ENCODE results near the gene RXFP4.

RXFP4 gene

GRCh38 chr1:155989242-155990004, 48.0 kb downstream of the RXFP4 start:
- peak overlapping the region; percentile 61 for H3K4me3 ChIP-seq (ENCODE audit: low read length)
- TF ChIP-seq, protein P1, sequence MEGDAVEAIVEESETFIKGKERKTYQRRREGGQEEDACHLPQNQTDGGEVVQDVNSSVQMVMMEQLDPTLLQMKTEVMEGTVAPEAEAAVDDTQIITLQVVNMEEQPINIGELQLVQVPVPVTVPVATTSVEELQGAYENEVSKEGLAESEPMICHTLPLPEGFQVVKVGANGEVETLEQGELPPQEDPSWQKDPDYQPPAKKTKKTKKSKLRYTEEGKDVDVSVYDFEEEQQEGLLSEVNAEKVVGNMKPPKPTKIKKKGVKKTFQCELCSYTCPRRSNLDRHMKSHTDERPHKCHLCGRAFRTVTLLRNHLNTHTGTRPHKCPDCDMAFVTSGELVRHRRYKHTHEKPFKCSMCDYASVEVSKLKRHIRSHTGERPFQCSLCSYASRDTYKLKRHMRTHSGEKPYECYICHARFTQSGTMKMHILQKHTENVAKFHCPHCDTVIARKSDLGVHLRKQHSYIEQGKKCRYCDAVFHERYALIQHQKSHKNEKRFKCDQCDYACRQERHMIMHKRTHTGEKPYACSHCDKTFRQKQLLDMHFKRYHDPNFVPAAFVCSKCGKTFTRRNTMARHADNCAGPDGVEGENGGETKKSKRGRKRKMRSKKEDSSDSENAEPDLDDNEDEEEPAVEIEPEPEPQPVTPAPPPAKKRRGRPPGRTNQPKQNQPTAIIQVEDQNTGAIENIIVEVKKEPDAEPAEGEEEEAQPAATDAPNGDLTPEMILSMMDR (conservative IDR thresholded peaks at IDR 0.05; ENCODE audit: low read length), result peak; percentile 98
- DNase-seq (ENCODE audit: low read depth), result peak; percentile 70

DNA sequence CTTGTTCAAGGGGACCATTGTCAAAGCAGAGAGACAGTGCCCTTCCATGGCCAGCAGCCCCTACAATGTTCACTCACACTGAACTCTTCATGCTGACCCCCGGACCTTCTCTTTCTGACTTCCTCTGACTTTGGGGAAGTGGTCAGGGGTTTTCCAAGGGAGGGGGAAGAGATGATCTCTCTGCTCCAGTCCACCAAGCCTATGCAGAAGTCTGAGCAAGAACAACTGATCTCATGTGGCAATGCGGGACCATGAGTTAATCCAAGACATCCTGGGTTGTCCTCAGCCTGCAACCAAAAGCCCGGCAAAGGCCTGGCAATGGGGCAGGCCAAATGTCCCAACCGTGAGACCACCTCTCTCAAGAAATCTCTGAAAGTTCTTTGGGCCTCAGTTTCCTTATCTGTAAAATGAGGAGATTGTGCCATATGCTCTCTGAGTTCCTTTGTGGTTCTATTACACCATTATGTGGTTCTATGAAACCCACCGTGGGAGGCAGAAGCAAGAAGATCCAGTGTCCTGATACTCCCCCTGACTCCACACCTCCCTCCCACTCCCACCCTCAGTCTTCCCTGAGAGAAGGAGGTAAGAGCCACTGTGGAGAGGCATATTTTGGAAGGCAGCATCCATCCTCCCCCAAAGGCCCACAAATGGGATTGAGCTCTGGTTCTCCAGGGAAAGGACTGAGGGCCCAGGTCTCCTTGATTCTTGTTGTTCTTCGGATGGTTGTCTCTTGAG, 48.7 kb downstream of the RXFP4 start:
- TF ChIP-seq, protein P1 (conservative IDR thresholded peaks at IDR 0.05; ENCODE audit: low read length), result no peak
- H3K4me3 ChIP-seq (ENCODE audit: low read length), result no peak overlapping the region
- DNase-seq (ENCODE audit: low read depth), result no peak

All from AG10803 (cell line).